Prostate gland (tissue), 2 donors: Measurements from ENCODE around the gene HTR3B. TPM values are rescaled to one million over a fixed set of nuclear protein-coding genes. Genes with fewer than 3 reads are reported as not detected.
"Not testable (repeated sequence)": the region's sequence is repeated elsewhere in the genome, so short reads cannot be mapped to it uniquely, and the experiment has no call there.

Experiments used
- DNase-seq: peaks from one replicate; pipeline ENCODE4 v3.0.0-alpha.2; 2019; ENCODE audit warnings: low spot score
- H3K27ac ChIP-seq, 2 donors: fragments of 200-600 bp; sonication (generic); 2 replicates each; pipeline ENCODE4 v1.5.1; 2017 to 2019
- H3K27me3 ChIP-seq: fragments of 200-600 bp; sonication (generic); replicated peaks from 2 replicates; pipeline ENCODE4 v1.5.1; 2019; ENCODE audit not compliant: insufficient read depth
- H3K36me3 ChIP-seq, 2 donors: fragments of 200-600 bp; sonication (generic); 1 replicate in 1 of 2; 2 replicates in 1 of 2; pipeline versions ENCODE4 v1.5.1 to v1.8.1; 2017 to 2019
- H3K4me1 ChIP-seq: fragments of 200-600 bp; sonication (generic); replicated peaks from 2 replicates; pipeline ENCODE4 v1.5.1; 2019
- H3K4me3 ChIP-seq, 2 donors: fragments of 200-600 bp; sonication (generic); 2 replicates each; pipeline ENCODE4 v1.5.1; 2017 to 2019
- H3K9me3 ChIP-seq: fragments of 200-600 bp; sonication (generic); 2 replicates; pipeline ENCODE4 v1.5.1; 2017
- CTCF ChIP-seq, 4 experiments: fragments of 200-600 bp in 2 of 4; fragments of 450-650 bp in 2 of 4; sonication (generic) in 2 of 4; IDR thresholded peaks; 1 replicate in 3 of 4; 2 replicates in 1 of 4; pipeline ENCODE4 v1.5.1; 2016 to 2019; ENCODE audit warnings: antibody characterized with exemption in 4 of 4, mild to moderate bottlenecking in 2 of 4, moderate library complexity in 2 of 4
- POLR2A ChIP-seq: fragments of 450-650 bp; IDR thresholded peaks from one replicate; pipeline ENCODE4 v1.6.1; 2016; ENCODE audit warnings: antibody characterized with exemption, mild to moderate bottlenecking
- POLR2AphosphoS5 ChIP-seq: sonication (generic); formaldehyde crosslinking; IDR thresholded peaks from one replicate; pipeline ENCODE4 v1.6.1; 2017; ENCODE audit warnings: antibody characterized with exemption
- WGBS: methylation state at CpG from one replicate; pipeline ENCODE4 v1.1.5; 2018; 5-methylcytosine and 5-hydroxymethylcytosine counted together
- intact Hi-C: fragments of 100-400 bp; cut with DNase I; formaldehyde crosslinking; loops from one replicate; pipeline ENCODE4 v1.14.2; 2022
- total RNA-seq, 2 donors: library from RNA; depleted of rRNA; stranded (reverse); fragments of >200 nt; gene quantifications; one replicate each; pipeline ENCODE4 v1.1.0, GENCODE V29; 2016

Gene HTR3B
- total RNA-seq, 2 donors from 2014 or later = not detected

- Histone ChIP-seq H3K27me3 (no peaks in the 10 kb centered on the region), H3K27ac (no peak overlapping the region), H3K4me3 (no peak overlapping the region), H3K36me3 (no peaks in the 10 kb centered on the region), H3K9me3 (no peaks in the 10 kb centered on the region), H3K4me1 (no peaks in the 10 kb centered on the region)
- DNase-seq = no peak
- WGBS = 61% methylated on average over 12 of the region's 12 CpGs
- TF ChIP-seq CTCF (IDR thresholded peaks at IDR 0.05) = no peak
- TF ChIP-seq POLR2A = no peak
- TF ChIP-seq POLR2AphosphoS5 = no peak
- intact Hi-C loops = no loop called here
These were observed 21.9 kb downstream of the HTR3B start for GRCh38 chr11:113926273-113927197.

- DNase-seq = no peak
- intact Hi-C loops = no loop called here
- no peaks in the 10 kb centered on the region for H3K9me3 ChIP-seq
- no peak overlapping the region for H3K27ac ChIP-seq
- H3K27me3 ChIP-seq = no peaks in the 10 kb centered on the region
- TF ChIP-seq POLR2A (no peak), CTCF (IDR thresholded peaks at IDR 0.05) (no peak), POLR2AphosphoS5 (no peak)
- 85% methylated on average over 5 of the region's 5 CpGs for WGBS
- no peak overlapping the region for H3K4me3 ChIP-seq
- H3K36me3 ChIP-seq = no peaks in the 10 kb centered on the region
- no peaks in the 10 kb centered on the region for H3K4me1 ChIP-seq
These were observed 23.7 kb downstream of the HTR3B start for GRCh38 chr11:113928311-113928710.

- no peak overlapping the region for H3K27ac ChIP-seq
- no peak for DNase-seq
- WGBS = 81% methylated on average over 7 of the region's 7 CpGs
These were observed 28.2 kb downstream of the HTR3B start for GRCh38 chr11:113932788-113933187.

GRCh38 chr11:113934193-113934592 lies 29.6 kb downstream of the HTR3B start:
- 87% methylated on average over 3 of the region's 3 CpGs for WGBS
- H3K4me3 ChIP-seq, H3K36me3 ChIP-seq, H3K27me3 ChIP-seq, DNase-seq, intact Hi-C loops, H3K4me1 ChIP-seq, H3K27ac ChIP-seq, H3K9me3 ChIP-seq: not testable (repeated sequence)

More at GRCh38 chr11:113932788-113933187, 28.2 kb downstream of the HTR3B start:
- intact Hi-C loops = no loop called here
- H3K27me3 ChIP-seq = no peaks in the 10 kb centered on the region
- TF ChIP-seq CTCF (IDR thresholded peaks at IDR 0.05) = no peak
- no peak for TF ChIP-seq POLR2A
- no peak for TF ChIP-seq POLR2AphosphoS5
- H3K4me1 ChIP-seq = no peaks in the 10 kb centered on the region
- H3K9me3 ChIP-seq = no peaks in the 10 kb centered on the region
- no peaks in the 10 kb centered on the region for H3K36me3 ChIP-seq
- H3K4me3 ChIP-seq = no peak overlapping the region

- DNase-seq = no peak
- Histone ChIP-seq H3K4me3 (no peak overlapping the region), H3K9me3 (no peaks in the 10 kb centered on the region), H3K36me3 (no peaks in the 10 kb centered on the region), H3K27me3 (no peaks in the 10 kb centered on the region), H3K4me1 (no peaks in the 10 kb centered on the region), H3K27ac (no peak overlapping the region)
- WGBS = 54% methylated on average over 4 of the region's 4 CpGs
- intact Hi-C loops = no loop called here
- TF ChIP-seq POLR2AphosphoS5 = no peak
- TF ChIP-seq CTCF (IDR thresholded peaks at IDR 0.05) = no peak
- TF ChIP-seq POLR2A = no peak
These were observed 30.2 kb downstream of the HTR3B start for GRCh38 chr11:113934761-113935160.
